IPS DF 6.9 (cell line): ENCODE results near the gene CD274.
"Not testable (repeated sequence)": the region's sequence is repeated elsewhere in the genome, so short reads cannot be mapped to it uniquely, and the experiment has no call there.

Source experiments
- DNase-seq: peaks from one replicate; pipeline ENCODE4 v3.0.0-alpha.2; 2013; ENCODE audit warnings: low read depth, low spot score
- H3K27ac ChIP-seq: one replicate; pipeline ENCODE4 v1.5.1; 2013; ENCODE audit warnings: low read length, control low read depth
- H3K27me3 ChIP-seq: 2 replicates; pipeline ENCODE4 v1.6.1; 2013; ENCODE audit warnings: mild to moderate bottlenecking, low read length; ENCODE audit not compliant: control insufficient read depth, insufficient read depth
- H3K36me3 ChIP-seq: 2 replicates; pipeline ENCODE4 v1.6.1; 2013; ENCODE audit warnings: low read length; ENCODE audit not compliant: control insufficient read depth, insufficient read depth
- H3K4me1 ChIP-seq: 2 replicates; pipeline ENCODE4 v1.6.1; 2013; ENCODE audit warnings: low read length; ENCODE audit not compliant: control insufficient read depth, insufficient read depth
- H3K4me3 ChIP-seq: 2 replicates; pipeline ENCODE4 v1.5.1; 2013; ENCODE audit warnings: mild to moderate bottlenecking, low read length
- H3K9me3 ChIP-seq: 2 replicates; pipeline ENCODE4 v1.6.1; 2013; ENCODE audit warnings: low read length, inconsistent platforms; ENCODE audit not compliant: control insufficient read depth, insufficient read depth
- WGBS: extraction: QIAGEN DNeasy Blood & Tissue Kit; methylation state at CpG from one replicate; pipeline ENCODE4 v1.1.7; 2013; ENCODE audit warnings: mixed read lengths, missing lambda C conversion rate; ENCODE audit not compliant: insufficient read length, insufficient coverage; 5-methylcytosine and 5-hydroxymethylcytosine counted together

The CD274 gene

DNA sequence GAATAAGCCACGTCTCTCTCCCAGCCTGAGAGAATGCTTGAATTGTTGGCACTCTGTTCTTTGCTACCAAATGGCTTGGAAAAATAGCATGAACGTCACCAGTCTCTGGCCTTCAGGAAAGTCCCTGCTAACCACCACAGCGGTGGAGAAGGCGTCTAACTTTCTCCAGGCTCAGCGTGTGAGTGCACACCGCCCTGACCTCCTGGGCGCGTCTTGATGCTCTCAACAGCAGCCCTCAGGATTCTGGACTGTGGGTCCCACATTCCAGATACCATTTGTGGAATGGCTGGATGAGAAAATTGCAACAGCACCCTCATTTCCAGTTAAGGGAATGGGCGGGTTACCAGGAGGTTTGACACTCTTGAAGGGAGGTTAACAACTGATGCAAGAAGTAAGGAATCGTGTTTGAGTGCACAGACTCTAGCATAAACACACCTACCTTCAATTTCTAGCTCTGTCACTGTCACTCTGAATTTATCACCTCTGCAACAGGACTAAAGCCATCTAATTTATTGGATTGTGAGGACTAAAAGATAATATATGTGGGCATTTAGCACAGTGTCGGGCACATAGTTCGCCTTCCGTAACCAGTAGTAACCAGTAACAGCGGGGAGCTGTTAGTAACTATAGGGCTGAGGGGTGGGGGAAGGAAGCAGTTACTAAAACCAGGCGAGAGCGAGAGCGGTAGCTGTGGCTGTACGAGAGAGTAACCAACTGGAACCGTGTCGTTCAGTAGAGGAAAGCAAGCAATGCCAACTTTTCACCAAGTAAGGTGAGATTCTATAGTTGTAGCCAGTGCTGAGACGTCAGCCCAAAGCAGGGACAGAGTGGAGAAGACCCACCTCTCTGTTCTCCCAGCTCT lies 11.8 kb upstream of the CD274 start:
- WGBS: no CpG with 5 or more reads among the region's 21 CpGs
- DNase-seq: no peak
- no peaks in the 10 kb centered on the region for H3K9me3 ChIP-seq
- peaks cover 3% of the 10 kb centered on the region; the same call in 1 of the 2 replicates for H3K4me1 ChIP-seq
- H3K27ac ChIP-seq: no peak overlapping the region
- H3K27me3 ChIP-seq: no peaks in the 10 kb centered on the region
- H3K36me3 ChIP-seq: no peaks in the 10 kb centered on the region
- peak overlapping the region; percentile 78; the same call in 1 of the 2 replicates for H3K4me3 ChIP-seq

DNA sequence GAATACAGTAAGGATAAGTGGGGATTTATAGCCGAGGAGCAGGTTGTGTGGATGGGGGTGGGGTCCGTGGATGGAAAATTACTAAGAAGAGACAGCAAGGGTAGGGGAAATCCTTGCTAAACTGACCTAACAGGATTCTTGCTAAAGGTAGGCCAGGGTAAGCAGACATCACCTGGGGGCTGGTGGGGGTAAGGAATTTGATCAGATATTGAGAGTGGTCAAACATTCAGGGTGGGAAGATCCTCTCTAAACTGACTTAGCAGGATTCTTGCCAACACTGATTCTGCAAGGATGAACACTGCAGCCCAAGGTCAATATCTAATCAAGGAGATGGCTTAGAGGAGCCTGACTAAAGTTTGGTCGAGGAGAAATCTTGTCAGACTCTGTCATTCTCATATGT lies 9.9 kb upstream of the CD274 start:
- no peak for DNase-seq
- Histone ChIP-seq H3K27me3 (no peaks in the 10 kb centered on the region), H3K4me1 (peaks cover 3% of the 10 kb centered on the region; the same call in 1 of the 2 replicates), H3K27ac (no peak overlapping the region), H3K36me3 (no peaks in the 10 kb centered on the region), H3K4me3 (no peak overlapping the region), H3K9me3 (no peaks in the 10 kb centered on the region)
- WGBS: no CpG with 5 or more reads among the region's 3 CpGs

DNA sequence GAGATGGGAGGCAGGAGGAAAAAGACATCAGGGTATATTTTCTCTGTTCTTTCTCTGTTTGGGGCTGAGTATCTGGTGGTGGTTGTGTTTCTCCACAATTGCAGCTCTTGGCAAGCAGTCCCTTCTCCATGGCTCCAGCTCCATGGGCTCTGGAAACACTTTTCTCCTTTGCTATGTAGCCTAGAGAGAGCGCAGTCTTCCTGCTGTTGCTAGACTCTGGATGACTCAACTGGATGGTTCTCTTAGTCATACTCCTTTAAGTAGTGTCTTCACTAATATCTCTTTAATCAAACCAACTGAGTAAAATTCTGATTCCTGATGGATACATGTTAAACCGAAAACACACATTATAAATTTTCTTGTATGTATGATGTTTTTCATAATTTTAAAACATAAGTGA lies 9.3 kb upstream of the CD274 start:
- WGBS: no CpG with 5 or more reads among the region's 2 CpGs
- Histone ChIP-seq H3K4me3 (no peak overlapping the region), H3K9me3 (no peaks in the 10 kb centered on the region), H3K4me1 (peaks cover 3% of the 10 kb centered on the region; the same call in 1 of the 2 replicates), H3K27ac (no peak overlapping the region), H3K27me3 (no peaks in the 10 kb centered on the region), H3K36me3 (no peaks in the 10 kb centered on the region)
- no peak for DNase-seq

DNA sequence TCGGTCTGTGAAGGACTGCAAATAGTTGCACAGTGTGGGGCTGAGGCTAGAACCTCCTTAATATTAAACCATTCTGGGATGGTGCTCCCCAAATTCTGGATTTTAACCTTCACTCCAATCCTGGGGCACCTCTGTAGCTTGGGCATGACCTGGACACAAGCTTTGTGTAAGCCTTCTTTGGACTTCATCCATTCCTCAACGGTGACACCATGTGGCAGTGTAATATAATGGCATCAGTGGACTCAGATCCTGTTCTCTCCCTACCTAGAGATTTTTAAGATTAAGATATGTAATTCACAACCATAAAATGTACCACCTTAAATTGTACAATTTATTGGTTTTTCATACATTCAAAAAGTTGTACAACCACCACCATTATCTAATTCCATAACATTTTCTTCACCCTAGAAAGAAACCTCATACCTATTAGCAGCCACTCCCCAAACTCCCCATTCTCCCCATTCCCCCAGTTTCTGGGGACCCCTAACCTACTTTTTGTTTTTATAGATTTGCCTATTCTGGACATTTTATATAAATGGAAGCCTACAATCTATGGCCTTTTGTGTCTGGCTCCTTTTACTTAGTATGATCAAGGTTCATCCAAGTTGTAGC lies 7.8 kb upstream of the CD274 start:
- Histone ChIP-seq H3K27me3 (no peaks in the 10 kb centered on the region), H3K27ac (no peak overlapping the region), H3K9me3 (no peaks in the 10 kb centered on the region), H3K36me3 (no peaks in the 10 kb centered on the region), H3K4me1 (peaks cover 3% of the 10 kb centered on the region; the same call in 1 of the 2 replicates), H3K4me3 (no peak overlapping the region)
- no peak for DNase-seq
- no CpG with 5 or more reads among the region's 2 CpGs for WGBS

DNA sequence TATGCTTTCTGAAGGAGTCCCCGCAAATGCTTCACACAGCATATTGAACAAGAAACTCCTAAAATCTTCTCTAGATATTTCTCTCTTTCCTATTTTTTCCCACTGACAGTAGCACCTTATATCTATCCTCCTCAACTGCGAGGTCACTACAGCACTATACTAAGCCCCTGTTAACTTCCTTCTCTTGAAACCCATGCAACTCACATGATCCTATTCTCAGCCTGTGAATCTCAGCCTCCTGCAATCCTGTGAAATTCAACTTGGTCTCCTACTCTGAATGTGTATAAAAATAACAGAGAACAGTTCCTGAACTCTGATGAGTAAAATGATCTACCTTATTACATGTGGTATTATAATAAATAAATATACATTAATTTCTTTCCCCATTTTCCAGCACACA lies 6.5 kb upstream of the CD274 start:
- WGBS: no CpG with 5 or more reads among the region's 2 CpGs
- Histone ChIP-seq H3K27me3 (no peaks in the 10 kb centered on the region), H3K4me1 (no peaks in the 10 kb centered on the region), H3K27ac (no peak overlapping the region), H3K4me3 (no peak overlapping the region), H3K36me3 (no peaks in the 10 kb centered on the region), H3K9me3 (no peaks in the 10 kb centered on the region)
- DNase-seq: no peak

DNA sequence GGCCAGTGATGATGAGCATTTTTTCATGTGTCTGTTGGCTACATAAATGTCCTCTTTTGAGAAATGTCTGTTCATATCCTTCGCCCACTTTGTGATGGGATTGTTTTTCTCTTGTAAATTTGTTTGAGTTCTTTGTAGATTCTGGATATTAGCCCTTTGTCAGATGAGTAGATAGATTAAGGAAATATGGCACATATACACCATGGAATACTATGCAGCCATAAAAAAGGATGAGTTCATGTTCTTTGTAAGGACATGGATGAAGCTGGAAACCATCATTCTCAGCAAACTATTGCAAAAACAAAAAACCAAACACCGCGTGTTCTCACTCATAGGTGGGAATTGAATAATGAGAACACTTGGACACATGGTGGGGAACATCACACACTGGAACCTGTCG lies 5.2 kb upstream of the CD274 start:
- DNase-seq, H3K27me3 ChIP-seq, H3K9me3 ChIP-seq, H3K4me1 ChIP-seq, H3K36me3 ChIP-seq, H3K27ac ChIP-seq, H3K4me3 ChIP-seq: not testable (repeated sequence)
- no CpG with 5 or more reads among the region's 4 CpGs for WGBS

DNA sequence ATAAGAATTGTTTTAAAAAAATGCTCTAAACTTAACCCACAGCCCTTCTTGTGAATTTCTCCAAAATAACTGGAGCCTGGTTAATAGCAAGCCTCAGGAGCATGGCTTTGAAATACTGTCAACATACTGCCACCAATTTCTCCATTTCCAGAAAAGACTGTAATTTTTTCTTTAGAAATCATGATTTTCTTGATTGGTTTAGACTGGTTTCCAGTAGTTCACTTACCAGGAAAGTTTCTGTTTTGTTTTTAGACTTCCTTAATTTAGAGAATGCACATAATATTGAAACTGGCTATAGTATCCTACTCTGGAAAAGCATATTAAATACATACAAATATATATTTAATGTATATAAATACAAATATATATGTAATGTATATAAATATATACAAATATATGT lies 4.5 kb upstream of the CD274 start:
- Histone ChIP-seq H3K4me1 (no peaks in the 10 kb centered on the region), H3K27me3 (no peaks in the 10 kb centered on the region), H3K36me3 (no peaks in the 10 kb centered on the region), H3K9me3 (no peaks in the 10 kb centered on the region), H3K4me3 (no peak overlapping the region), H3K27ac (no peak overlapping the region)
- no peak for DNase-seq

DNA sequence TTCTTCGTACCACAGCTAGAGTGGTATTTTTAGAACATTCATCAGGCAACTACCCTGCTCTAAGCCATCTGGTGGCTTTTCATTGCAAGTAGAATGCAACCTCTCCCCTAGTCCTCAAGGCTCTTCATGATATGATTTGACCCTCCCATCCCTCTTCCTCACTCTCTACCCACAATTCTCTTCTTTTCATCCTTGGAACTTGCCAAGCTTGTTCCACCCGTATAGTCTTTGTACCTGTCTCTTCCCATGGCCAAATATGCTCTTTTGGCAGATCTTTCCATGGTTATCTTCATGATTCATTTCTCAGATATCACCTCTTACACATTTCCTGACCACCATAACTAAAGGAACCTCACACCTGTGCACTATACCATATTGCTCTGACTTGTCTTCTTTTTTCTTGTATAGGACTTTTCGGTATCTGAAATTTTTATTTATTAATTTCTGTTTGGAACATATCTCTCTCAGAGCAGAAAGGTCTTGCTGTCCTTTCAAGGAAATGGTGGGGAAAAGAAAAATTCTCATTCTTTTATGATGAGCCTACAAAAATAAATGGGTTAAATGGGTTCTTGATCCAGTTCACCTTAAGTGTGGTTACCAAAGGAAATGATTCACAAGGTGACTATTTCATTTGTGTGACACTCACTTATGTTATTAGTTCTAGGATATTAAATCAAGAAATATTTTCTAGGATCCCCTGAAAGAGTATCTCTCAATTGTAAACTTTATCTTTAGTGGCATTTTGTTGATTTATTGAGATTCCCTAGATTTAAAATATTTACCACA lies 3.7 kb upstream of the CD274 start:
- Histone ChIP-seq H3K9me3 (no peaks in the 10 kb centered on the region), H3K36me3 (no peaks in the 10 kb centered on the region), H3K4me3 (no peak overlapping the region), H3K27ac (no peak overlapping the region), H3K4me1 (no peaks in the 10 kb centered on the region), H3K27me3 (no peaks in the 10 kb centered on the region)
- DNase-seq: no peak
- no CpG with 5 or more reads among the region's 3 CpGs for WGBS

DNA sequence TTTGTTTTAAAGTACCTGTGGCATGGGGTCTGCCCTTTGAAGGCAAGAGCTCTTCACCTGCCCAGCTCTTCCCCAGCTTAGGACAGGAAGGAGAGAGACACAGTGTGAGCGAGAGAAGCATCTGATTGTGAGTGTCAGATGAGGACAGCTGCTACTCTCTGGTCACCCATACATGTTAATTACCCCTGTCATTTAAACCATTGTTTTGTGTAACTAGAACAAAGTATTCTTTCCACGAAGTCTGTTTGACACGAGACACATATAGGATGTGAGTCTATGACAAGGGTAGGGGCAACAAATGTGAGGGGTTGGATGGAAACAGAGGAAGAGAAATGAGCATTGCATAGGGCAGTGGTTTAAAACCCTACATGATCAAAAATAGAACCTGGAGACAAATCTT lies 3.0 kb upstream of the CD274 start:
- no peak overlapping the region for H3K27ac ChIP-seq
- no peaks in the 10 kb centered on the region for H3K27me3 ChIP-seq

DNA sequence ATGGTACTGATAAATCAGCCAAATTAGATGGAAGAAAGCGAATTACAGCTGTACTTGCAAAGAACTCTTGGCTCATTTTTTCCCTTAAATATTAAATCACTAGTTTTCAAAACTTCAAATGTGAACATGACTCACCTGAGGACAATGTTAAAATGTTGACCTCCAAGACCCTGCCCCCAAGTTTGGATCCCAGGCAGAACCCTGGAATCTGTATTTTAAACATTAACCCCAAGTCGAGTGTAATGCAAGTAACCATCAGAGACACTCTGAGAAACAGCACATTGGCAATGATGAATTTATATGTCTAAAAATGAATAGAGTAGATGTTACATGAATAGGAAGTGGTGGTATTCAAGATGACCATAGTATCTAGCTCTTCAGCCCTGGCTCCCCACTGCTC lies 2.3 kb upstream of the CD274 start:
- Histone ChIP-seq H3K36me3 (no peaks in the 10 kb centered on the region), H3K4me1 (no peaks in the 10 kb centered on the region), H3K9me3 (no peaks in the 10 kb centered on the region), H3K27ac (no peak overlapping the region), H3K4me3 (no peak overlapping the region), H3K27me3 (no peaks in the 10 kb centered on the region)
- WGBS: no CpG with 5 or more reads among the region's 2 CpGs
- DNase-seq: no peak

More for the DNA sequence above, 3.0 kb upstream of the CD274 start:
- Histone ChIP-seq H3K4me3 (no peak overlapping the region), H3K9me3 (no peaks in the 10 kb centered on the region), H3K36me3 (no peaks in the 10 kb centered on the region), H3K4me1 (no peaks in the 10 kb centered on the region)
- no CpG with 5 or more reads among the region's 3 CpGs for WGBS
- no peak for DNase-seq
